ENCODE data around the gene CABP7. TPM values are rescaled to one million over a fixed set of nuclear protein-coding genes. Genes with fewer than 3 reads are reported as not detected.

CABP7 gene
- under 0.01 TPM in 1 of 2 replicates, not detected in the other for total RNA-seq

GRCh38 chr22:29719899-29720645 is at the start of gene CABP7:
TSS of gene CABP7 (plus strand) at chr22:29720003. CDS start at chr22:29720425, 422 bp downstream.

GRCh38 chr22:29766632-29767170 is 46.9 kb downstream of the CABP7 start, which contains the start of gene ZMAT5:
TSS of gene ZMAT5 (minus strand) at chr22:29767007. CDS start at chr22:29748544, 18,463 bp downstream.

GRCh38 chr22:29767171-29768051 is 47.6 kb downstream of the CABP7 start, which contains the start of gene UQCR10:
TSS of gene UQCR10 (plus strand) at chr22:29767369. CDS start at chr22:29767399, 30 bp downstream.

Other genes with a start within 250 kb of the CABP7 start
- 0.25 and 0.26 TPM in 2 replicates for gene NEFH, start 239.8 kb upstream of the CABP7 start, total RNA-seq
- 29.0 and 37.3 TPM in 2 replicates for gene THOC5, start 166.2 kb upstream of the CABP7 start, total RNA-seq
- gene NIPSNAP1, start 138.9 kb upstream of the CABP7 start, total RNA-seq = 36.3 and 41.3 TPM in 2 replicates
- gene NF2, start 116.4 kb upstream of the CABP7 start, total RNA-seq = 65.0 and 66.1 TPM in 2 replicates
- gene ZMAT5, start 47.0 kb downstream of the CABP7 start, total RNA-seq = 19.2 and 19.4 TPM in 2 replicates
- 94.3 and 94.6 TPM in 2 replicates for gene UQCR10, start 47.4 kb downstream of the CABP7 start, total RNA-seq
- 24.4 and 26.1 TPM in 2 replicates for gene ASCC2, start 118.3 kb downstream of the CABP7 start, total RNA-seq
- 20.1 and 23.6 TPM in 2 replicates for gene MTMR3, start 163.2 kb downstream of the CABP7 start, total RNA-seq